ENCODE measurements around the gene NEUROD2. TPM values are rescaled to one million over a fixed set of nuclear protein-coding genes. Genes with fewer than 3 reads are reported as not detected.

Gene NEUROD2
- total and polyA plus RNA-seq, 2 donors (not counting 3 experiments of a cell fraction or from before 2014, with no cell fraction given): not detected

DNA sequence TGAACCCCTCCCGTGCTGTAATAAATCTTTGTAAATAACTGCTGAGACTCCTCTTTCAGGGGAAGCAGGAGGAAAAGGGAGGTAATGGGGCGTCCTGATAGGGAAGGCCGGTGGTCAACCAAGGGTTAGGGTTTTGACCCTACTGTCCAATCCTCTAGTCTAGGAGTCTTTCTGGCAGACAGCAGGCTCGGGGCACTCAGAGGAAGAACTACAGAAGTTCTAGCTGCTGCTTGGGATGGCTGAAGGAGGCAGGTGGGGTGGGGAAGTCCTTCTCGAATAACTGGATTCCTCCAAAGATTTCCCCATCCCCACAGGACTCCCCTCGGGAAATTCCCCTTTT lies 28.8 kb upstream of the NEUROD2 start:
- ChIA-PET POLR2A (no interaction called here), CTCF (interaction anchor here (1.0 to 2.0 kb wide), 2 partner anchors 15 to 32 kb away, joined by 3 to 19 read pairs; partner anchors contain the start of gene PNMT)
- TF ChIP-seq JUN (IDR thresholded peaks at IDR 0.05; ENCODE audit: borderline replicate concordance, insufficient read depth, insufficient read length, low read depth): no peak
- no peak for TF ChIP-seq FOS (IDR thresholded peaks at IDR 0.05; ENCODE audit: borderline replicate concordance, insufficient read depth, low read length)
- no peak for TF ChIP-seq POLR2AphosphoS5 (IDR thresholded peaks at IDR 0.05; ENCODE audit: insufficient read depth, low read depth, low read length)
- TF ChIP-seq EZH2 (IDR thresholded peaks at IDR 0.05; ENCODE audit: borderline replicate concordance, low read depth, low read length, severe bottlenecking): no peak
- no peak for TF ChIP-seq POLR2A (IDR thresholded peaks at IDR 0.05; ENCODE audit: low read depth, low read length)
- TF ChIP-seq MYC (IDR thresholded peaks at IDR 0.05; ENCODE audit: low read depth, low read length): no peak
- TF ChIP-seq, protein P1, sequence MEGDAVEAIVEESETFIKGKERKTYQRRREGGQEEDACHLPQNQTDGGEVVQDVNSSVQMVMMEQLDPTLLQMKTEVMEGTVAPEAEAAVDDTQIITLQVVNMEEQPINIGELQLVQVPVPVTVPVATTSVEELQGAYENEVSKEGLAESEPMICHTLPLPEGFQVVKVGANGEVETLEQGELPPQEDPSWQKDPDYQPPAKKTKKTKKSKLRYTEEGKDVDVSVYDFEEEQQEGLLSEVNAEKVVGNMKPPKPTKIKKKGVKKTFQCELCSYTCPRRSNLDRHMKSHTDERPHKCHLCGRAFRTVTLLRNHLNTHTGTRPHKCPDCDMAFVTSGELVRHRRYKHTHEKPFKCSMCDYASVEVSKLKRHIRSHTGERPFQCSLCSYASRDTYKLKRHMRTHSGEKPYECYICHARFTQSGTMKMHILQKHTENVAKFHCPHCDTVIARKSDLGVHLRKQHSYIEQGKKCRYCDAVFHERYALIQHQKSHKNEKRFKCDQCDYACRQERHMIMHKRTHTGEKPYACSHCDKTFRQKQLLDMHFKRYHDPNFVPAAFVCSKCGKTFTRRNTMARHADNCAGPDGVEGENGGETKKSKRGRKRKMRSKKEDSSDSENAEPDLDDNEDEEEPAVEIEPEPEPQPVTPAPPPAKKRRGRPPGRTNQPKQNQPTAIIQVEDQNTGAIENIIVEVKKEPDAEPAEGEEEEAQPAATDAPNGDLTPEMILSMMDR (IDR thresholded peaks at IDR 0.05; ENCODE audit: extremely low read depth in 1 of 2, insufficient read depth in 1 of 2, low read depth in 1 of 2, low read length in 2 of 2): no peak
- TF ChIP-seq, protein P2, sequence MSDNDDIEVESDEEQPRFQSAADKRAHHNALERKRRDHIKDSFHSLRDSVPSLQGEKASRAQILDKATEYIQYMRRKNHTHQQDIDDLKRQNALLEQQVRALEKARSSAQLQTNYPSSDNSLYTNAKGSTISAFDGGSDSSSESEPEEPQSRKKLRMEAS (IDR thresholded peaks at IDR 0.05; ENCODE audit: insufficient read depth, insufficient read length): no peak
- TSS peak; percentile 77 for BruUV-seq (replicated peaks)
- DNase-seq (ENCODE audit: low read depth, low spot score): no peak
- intact Hi-C loops (cut with micrococcal nuclease) (loop anchor here (5.0 kb wide), 1 partner anchor 116 kb away; no protein-coding TSS in a partner anchor), dilution Hi-C loops (cut with MboI; ENCODE audit: extremely low pct_ligation_motif_present, low sequenced_read_pairs) (loop anchor here (10.0 kb wide), 1 partner anchor 108 kb away; no protein-coding TSS in a partner anchor)
- no peaks in the 10 kb centered on the region for H3K9me3 ChIP-seq (replicated peaks; ENCODE audit: control insufficient read depth, insufficient read depth, low read length)
- no peaks in the 10 kb centered on the region for H3K9me1 ChIP-seq (replicated peaks; ENCODE audit: control insufficient read depth, extremely low read depth, insufficient read depth, low read length)
- peak overlapping the region in 2 of 3 experiments; percentile 91 to 96 for H3K4me3 ChIP-seq (replicated peaks in 1 of 3; ENCODE audit: insufficient read depth in 1 of 3, low read depth in 1 of 3, low read length in 3 of 3)
- H3K4me1 ChIP-seq (ENCODE audit: control insufficient read depth, extremely low read depth, insufficient read depth, low read length): peaks cover 14% of the 10 kb centered on the region
- peaks cover 16% of the 10 kb centered on the region for H3K79me2 ChIP-seq (ENCODE audit: control insufficient read depth, insufficient read depth, low read length)
- peak overlapping the region; percentile 83 for H3K9ac ChIP-seq (replicated peaks; ENCODE audit: extremely low read depth, insufficient read depth, low read length)
- no peak overlapping the region for H3K27ac ChIP-seq (ENCODE audit: insufficient read depth, low read depth, low read length)
- peaks cover 3 to 8% of the 10 kb centered on the region in 2 experiments for H3K27me3 ChIP-seq (ENCODE audit: control insufficient read depth in 2 of 2, insufficient read depth in 2 of 2, low read length in 2 of 2)
- H3K36me3 ChIP-seq (ENCODE audit: control insufficient read depth in 2 of 2, extremely low read depth in 1 of 2, insufficient read depth in 2 of 2, low read length in 2 of 2): no peaks in the 10 kb centered on the region
- peak overlapping the region; percentile 95 for H2AFZ ChIP-seq (ENCODE audit: low read depth, low read length)
- FAIRE-seq: no peak
- no peaks in the 10 kb centered on the region for H4K20me1 ChIP-seq (replicated peaks; ENCODE audit: control insufficient read depth, extremely low read depth, insufficient read depth, low read length)
- H3K4me2 ChIP-seq (ENCODE audit: insufficient read depth, low read length): peak overlapping the region; percentile 81

All from endothelial cell of umbilical vein (primary cell).